ENCODE data around the gene SNTG2. TPM values are rescaled to one million over a fixed set of nuclear protein-coding genes. Genes with fewer than 3 reads are reported as not detected.

The SNTG2 gene
- total RNA-seq, 1 donor from 2014 or later: 7.7 TPM

- peaks cover 4% of the 10 kb centered on the region for H3K36me3 Mint-ChIP-seq (ENCODE audit: unreplicated experiment)
- TF ChIP-seq, protein P1, sequence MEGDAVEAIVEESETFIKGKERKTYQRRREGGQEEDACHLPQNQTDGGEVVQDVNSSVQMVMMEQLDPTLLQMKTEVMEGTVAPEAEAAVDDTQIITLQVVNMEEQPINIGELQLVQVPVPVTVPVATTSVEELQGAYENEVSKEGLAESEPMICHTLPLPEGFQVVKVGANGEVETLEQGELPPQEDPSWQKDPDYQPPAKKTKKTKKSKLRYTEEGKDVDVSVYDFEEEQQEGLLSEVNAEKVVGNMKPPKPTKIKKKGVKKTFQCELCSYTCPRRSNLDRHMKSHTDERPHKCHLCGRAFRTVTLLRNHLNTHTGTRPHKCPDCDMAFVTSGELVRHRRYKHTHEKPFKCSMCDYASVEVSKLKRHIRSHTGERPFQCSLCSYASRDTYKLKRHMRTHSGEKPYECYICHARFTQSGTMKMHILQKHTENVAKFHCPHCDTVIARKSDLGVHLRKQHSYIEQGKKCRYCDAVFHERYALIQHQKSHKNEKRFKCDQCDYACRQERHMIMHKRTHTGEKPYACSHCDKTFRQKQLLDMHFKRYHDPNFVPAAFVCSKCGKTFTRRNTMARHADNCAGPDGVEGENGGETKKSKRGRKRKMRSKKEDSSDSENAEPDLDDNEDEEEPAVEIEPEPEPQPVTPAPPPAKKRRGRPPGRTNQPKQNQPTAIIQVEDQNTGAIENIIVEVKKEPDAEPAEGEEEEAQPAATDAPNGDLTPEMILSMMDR (IDR thresholded peaks at IDR 0.05; ENCODE audit: partially characterized antibody, unreplicated experiment): no peak
- H3K9me3 Mint-ChIP-seq (ENCODE audit: unreplicated experiment): peaks cover 5% of the 10 kb centered on the region
- no peak overlapping the region for H3K27ac Mint-ChIP-seq (ENCODE audit: unreplicated experiment)
- H3K4me1 Mint-ChIP-seq (ENCODE audit: low read depth, unreplicated experiment): no peaks in the 10 kb centered on the region
- no peaks in the 10 kb centered on the region for H3K27me3 Mint-ChIP-seq (ENCODE audit: unreplicated experiment)
- no peak overlapping the region for H3K4me3 Mint-ChIP-seq (ENCODE audit: unreplicated experiment)
- DNase-seq: no peak
Observed at GRCh38 chr2:1393321-1393720, 442.7 kb downstream of the SNTG2 start.

DNA sequence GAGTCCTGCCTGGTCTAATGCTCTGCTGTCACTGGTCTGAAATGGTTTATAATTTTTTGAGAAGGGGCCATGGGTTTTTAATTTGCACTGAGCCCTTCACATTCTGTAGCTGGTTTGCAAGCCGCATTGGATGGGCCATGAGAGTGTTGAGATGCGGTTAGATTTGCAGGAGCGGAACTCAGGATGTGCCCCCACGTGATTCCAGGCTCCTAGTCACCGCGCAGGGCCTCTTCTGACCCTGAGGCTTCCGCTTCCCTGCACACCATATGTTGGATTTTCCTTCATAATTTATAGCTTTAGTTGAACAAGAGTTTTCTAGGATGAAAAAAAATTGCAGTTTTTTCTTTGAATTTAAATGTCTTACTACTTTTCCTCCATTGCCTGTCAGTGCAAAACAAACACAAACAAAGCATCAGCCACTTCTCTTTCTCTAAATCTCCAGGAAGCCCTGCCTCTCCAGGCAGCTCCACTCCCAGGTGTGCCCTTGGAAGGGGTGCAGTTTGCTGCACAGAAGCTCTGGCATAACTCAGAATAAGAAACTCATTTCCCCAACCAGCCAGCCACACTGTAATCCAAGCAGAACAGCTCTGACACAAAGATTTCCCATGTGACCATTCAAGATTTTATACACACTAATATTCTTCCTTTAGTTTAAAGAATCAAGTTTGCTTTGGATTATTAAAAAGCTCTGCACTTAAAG is 444.2 kb downstream of the SNTG2 start:
- H3K27ac Mint-ChIP-seq (ENCODE audit: unreplicated experiment): no peak overlapping the region

GRCh38 chr2:1397350-1397749 is 446.7 kb downstream of the SNTG2 start:
- DNase-seq: no peak
- Mint-ChIP-seq H3K4me1 (ENCODE audit: low read depth, unreplicated experiment) (no peaks in the 10 kb centered on the region), H3K9me3 (ENCODE audit: unreplicated experiment) (peaks cover 2% of the 10 kb centered on the region), H3K27me3 (ENCODE audit: unreplicated experiment) (no peaks in the 10 kb centered on the region), H3K36me3 (ENCODE audit: unreplicated experiment) (peaks cover 4% of the 10 kb centered on the region), H3K4me3 (ENCODE audit: unreplicated experiment) (no peak overlapping the region), H3K27ac (ENCODE audit: unreplicated experiment) (no peak overlapping the region)
- TF ChIP-seq, protein P1 (IDR thresholded peaks at IDR 0.05; ENCODE audit: partially characterized antibody, unreplicated experiment): no peak

More for the DNA sequence above, 444.2 kb downstream of the SNTG2 start:
- no peaks in the 10 kb centered on the region for H3K27me3 Mint-ChIP-seq (ENCODE audit: unreplicated experiment)
- H3K4me3 Mint-ChIP-seq (ENCODE audit: unreplicated experiment): no peak overlapping the region
- peaks cover 4% of the 10 kb centered on the region for H3K36me3 Mint-ChIP-seq (ENCODE audit: unreplicated experiment)
- H3K9me3 Mint-ChIP-seq (ENCODE audit: unreplicated experiment): peaks cover 5% of the 10 kb centered on the region
- no peak for DNase-seq
- TF ChIP-seq, protein P1 (IDR thresholded peaks at IDR 0.05; ENCODE audit: partially characterized antibody, unreplicated experiment): no peak
- H3K4me1 Mint-ChIP-seq (ENCODE audit: low read depth, unreplicated experiment): no peaks in the 10 kb centered on the region

DNA sequence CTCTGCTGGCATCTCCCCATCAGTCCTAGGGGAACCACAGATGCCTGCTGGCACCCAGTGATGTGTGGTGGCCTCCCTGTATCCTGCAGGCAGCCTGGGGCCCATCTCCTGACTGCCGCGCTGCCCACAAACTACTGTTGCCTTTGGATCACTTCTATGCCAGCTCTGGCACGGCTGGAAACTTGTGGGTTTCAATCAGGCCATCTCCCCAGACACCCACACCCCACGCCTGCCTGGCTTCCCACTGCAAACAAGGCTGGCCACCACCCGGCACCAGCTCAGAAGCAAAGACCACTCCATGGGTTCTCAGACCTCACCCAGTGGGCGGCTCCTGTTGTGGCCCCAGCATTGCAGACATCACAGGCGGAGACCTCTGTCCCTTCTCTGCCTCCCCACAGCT is 447.5 kb downstream of the SNTG2 start:
- Mint-ChIP-seq H3K36me3 (ENCODE audit: unreplicated experiment) (peaks cover 4% of the 10 kb centered on the region), H3K9me3 (ENCODE audit: unreplicated experiment) (peaks cover 4% of the 10 kb centered on the region), H3K4me3 (ENCODE audit: unreplicated experiment) (no peak overlapping the region), H3K27ac (ENCODE audit: unreplicated experiment) (no peak overlapping the region), H3K4me1 (ENCODE audit: low read depth, unreplicated experiment) (no peaks in the 10 kb centered on the region), H3K27me3 (ENCODE audit: unreplicated experiment) (no peaks in the 10 kb centered on the region)
- TF ChIP-seq, protein P1 (IDR thresholded peaks at IDR 0.05; ENCODE audit: partially characterized antibody, unreplicated experiment): no peak
- no peak for DNase-seq

DNA sequence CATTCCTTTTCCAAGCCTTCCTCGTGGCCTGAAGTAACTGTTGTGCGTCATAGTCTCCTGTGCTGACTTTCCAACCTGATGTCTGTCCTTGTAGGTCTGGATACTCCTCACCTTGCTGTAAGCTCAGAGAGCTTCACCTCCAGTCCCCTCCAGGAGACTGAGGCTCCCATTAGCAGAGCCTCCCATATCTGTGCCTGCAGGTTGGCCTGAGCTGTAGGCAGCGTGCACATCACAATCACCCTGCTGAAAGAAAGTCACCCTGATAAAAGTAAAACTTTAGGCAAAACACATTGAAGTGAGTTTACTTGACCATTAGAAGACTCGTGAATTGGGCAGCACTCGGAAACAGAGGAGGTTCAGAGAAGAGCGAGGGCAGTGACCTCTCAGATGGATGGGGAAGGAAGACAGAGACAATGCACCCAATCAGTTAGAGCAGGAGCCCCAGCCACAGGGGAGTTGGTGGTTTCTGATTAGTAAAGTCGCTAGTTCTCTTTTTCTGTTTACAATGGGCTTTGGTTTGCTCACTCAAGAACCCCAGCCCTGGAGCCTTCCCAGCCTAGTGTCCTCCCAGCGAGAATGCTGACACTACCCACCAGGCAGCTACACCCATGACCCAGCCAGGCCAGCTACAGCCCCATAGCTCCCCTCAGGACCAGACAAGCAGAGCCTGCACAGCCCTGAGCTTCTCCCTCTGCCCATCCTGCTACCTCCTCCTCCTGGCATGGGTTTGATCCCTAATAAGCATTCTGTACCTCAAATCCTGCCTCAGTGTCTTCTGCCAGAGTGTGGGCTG is 450.5 kb downstream of the SNTG2 start:
- H3K36me3 Mint-ChIP-seq (ENCODE audit: unreplicated experiment): no peaks in the 10 kb centered on the region
- H3K9me3 Mint-ChIP-seq (ENCODE audit: unreplicated experiment): peaks cover 4% of the 10 kb centered on the region
- no peaks in the 10 kb centered on the region for H3K27me3 Mint-ChIP-seq (ENCODE audit: unreplicated experiment)
- no peak for DNase-seq
- no peak overlapping the region for H3K27ac Mint-ChIP-seq (ENCODE audit: unreplicated experiment)
- TF ChIP-seq, protein P1 (IDR thresholded peaks at IDR 0.05; ENCODE audit: partially characterized antibody, unreplicated experiment): no peak
- H3K4me1 Mint-ChIP-seq (ENCODE audit: low read depth, unreplicated experiment): no peaks in the 10 kb centered on the region
- no peak overlapping the region for H3K4me3 Mint-ChIP-seq (ENCODE audit: unreplicated experiment)

Data from glutamatergic neuron (in vitro differentiated cells).